NCI-H2227 treated with DMSO at 0.1 percent for 48 hours (cell line): ENCODE data around the gene OR2T27.
A peak's percentile ranks its signal among the peaks of the same experiment; 100 is the strongest.
"Not testable (repeated sequence)": the region's sequence is repeated elsewhere in the genome, so short reads cannot be mapped to it uniquely, and the experiment has no call there.

ENCODE experiments used
- DNase-seq: peaks from one replicate; lab custom pipeline; 2025; lab: John Stamatoyannopoulos, UW

OR2T27 gene

GRCh38 chr1:248640906-248641305, 14.4 kb downstream of the OR2T27 start:
- DNase-seq, result not testable (repeated sequence)

- DNase-seq, result not testable (repeated sequence)
Observed at GRCh38 chr1:248639652-248640051, 15.7 kb downstream of the OR2T27 start.

GRCh38 chr1:248636612-248637011, 18.7 kb downstream of the OR2T27 start:
- DNase-seq, result not testable (repeated sequence)

GRCh38 chr1:248634991-248635390, 20.3 kb downstream of the OR2T27 start, which contains the start of gene OR2T11:
OR2T11 (minus strand) TSS chr1:248635091; CDS start chr1:248627128, 7,963 bp downstream.
- DNase-seq, result not testable (repeated sequence)

- DNase-seq, result no peak
Observed at GRCh38 chr1:248631354-248632008, 23.8 kb downstream of the OR2T27 start.

- no peak for DNase-seq
Observed at GRCh38 chr1:248630551-248630950, 24.8 kb downstream of the OR2T27 start.

- DNase-seq, result no peak
Observed at GRCh38 chr1:248627971-248628844, 27.1 kb downstream of the OR2T27 start.

- DNase-seq, result no peak
Observed at GRCh38 chr1:248625971-248626370, 29.4 kb downstream of the OR2T27 start.

- DNase-seq, result no peak
Observed at GRCh38 chr1:248625166-248625565, 30.2 kb downstream of the OR2T27 start.

- peak; percentile 16 for DNase-seq
Observed at GRCh38 chr1:248622570-248623001, 32.7 kb downstream of the OR2T27 start.

GRCh38 chr1:248621770-248622169, 33.6 kb downstream of the OR2T27 start:
- no peak for DNase-seq

- DNase-seq, result no peak
Observed at GRCh38 chr1:248618878-248619277, 36.5 kb downstream of the OR2T27 start.

GRCh38 chr1:248618119-248618518, 37.2 kb downstream of the OR2T27 start:
- no peak for DNase-seq

GRCh38 chr1:248613742-248614141, 41.6 kb downstream of the OR2T27 start:
- DNase-seq, result no peak

- no peak for DNase-seq
Observed at GRCh38 chr1:248611883-248612414, 43.4 kb downstream of the OR2T27 start.

- DNase-seq, result no peak
Observed at GRCh38 chr1:248610301-248610700, 45.0 kb downstream of the OR2T27 start.
